Astrocyte of the cerebellum (primary cell): ENCODE data around the gene MYOG.

ENCODE experiments used
- DNase-seq: peaks from one replicate; pipeline ENCODE4 v3.0.0-alpha.2; 2011; ENCODE audit warnings: low read depth
- H3K4me3 ChIP-seq: 2 replicates; pipeline ENCODE4 v1.5.1; 2011; ENCODE audit warnings: mild to moderate bottlenecking, low read depth, low read length, moderate library complexity
- in situ Hi-C: cut with HindIII; loops from 2 replicates; pipeline ENCODE4 v1.10.0; 2017; ENCODE audit warnings: low sequenced_read_pairs
- TF ChIP-seq, protein P1 (sequence below): IDR thresholded peaks from 2 replicates; pipeline ENCODE4 v1.5.1; 2012; ENCODE audit warnings: low read length, low read depth, moderate library complexity, mild to moderate bottlenecking; ENCODE audit errors: missing control alignments

MYOG gene

DNA sequence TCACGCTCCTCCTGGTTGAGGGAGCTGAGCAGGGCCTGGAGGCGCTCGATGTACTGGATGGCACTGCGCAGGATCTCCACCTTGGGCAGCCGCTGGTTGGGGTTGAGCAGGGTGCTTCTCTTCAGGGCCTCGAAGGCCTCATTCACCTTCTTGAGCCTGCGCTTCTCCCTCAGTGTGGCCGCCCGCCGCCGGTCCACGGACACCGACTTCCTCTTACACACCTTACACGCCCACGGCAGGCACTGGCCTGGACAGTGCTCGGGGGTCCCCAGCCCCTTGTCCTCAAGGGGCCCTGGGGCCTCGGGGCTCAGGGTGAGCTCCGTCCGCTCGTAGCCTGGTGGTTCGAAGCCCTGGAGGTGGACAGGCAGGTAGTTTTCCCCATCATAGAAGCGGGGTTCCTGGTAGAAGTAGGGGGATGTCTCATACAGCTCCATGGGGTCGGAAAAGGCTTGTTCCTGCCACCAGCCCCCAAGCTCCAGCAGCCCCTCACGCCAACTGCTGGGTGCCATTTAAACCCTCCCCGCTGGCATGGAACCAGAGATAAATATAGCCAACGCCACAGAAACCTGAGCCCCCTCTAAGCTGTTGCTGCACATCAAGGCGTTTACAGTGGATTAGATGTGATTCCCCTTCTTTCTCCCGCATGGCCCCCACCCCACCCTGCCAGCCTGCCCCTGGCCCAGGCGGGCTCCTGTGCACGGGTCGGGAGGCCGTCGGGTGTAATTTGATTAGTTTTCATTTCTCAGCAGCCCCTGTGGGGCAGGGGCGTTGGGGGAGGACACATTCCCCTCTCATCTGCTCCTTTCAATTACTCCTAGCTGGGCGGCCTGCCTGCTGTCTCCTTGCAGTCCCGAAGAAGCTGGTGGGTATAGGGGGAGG is at the start of gene MYOG:
TSS of gene MYOG (minus strand) at position 485 of the 879 bp plus-strand sequence. CDS start at position 434, 51 bp downstream.
- in situ Hi-C loops: no loop called here
- TF ChIP-seq, protein P1, sequence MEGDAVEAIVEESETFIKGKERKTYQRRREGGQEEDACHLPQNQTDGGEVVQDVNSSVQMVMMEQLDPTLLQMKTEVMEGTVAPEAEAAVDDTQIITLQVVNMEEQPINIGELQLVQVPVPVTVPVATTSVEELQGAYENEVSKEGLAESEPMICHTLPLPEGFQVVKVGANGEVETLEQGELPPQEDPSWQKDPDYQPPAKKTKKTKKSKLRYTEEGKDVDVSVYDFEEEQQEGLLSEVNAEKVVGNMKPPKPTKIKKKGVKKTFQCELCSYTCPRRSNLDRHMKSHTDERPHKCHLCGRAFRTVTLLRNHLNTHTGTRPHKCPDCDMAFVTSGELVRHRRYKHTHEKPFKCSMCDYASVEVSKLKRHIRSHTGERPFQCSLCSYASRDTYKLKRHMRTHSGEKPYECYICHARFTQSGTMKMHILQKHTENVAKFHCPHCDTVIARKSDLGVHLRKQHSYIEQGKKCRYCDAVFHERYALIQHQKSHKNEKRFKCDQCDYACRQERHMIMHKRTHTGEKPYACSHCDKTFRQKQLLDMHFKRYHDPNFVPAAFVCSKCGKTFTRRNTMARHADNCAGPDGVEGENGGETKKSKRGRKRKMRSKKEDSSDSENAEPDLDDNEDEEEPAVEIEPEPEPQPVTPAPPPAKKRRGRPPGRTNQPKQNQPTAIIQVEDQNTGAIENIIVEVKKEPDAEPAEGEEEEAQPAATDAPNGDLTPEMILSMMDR: no peak
- H3K4me3 ChIP-seq: no peak within 1 kb of the TSS
- DNase-seq: no peak

- DNase-seq: no peak
Measured at GRCh38 chr1:203133970-203134725, 48.3 kb upstream of the MYOG start.

DNA sequence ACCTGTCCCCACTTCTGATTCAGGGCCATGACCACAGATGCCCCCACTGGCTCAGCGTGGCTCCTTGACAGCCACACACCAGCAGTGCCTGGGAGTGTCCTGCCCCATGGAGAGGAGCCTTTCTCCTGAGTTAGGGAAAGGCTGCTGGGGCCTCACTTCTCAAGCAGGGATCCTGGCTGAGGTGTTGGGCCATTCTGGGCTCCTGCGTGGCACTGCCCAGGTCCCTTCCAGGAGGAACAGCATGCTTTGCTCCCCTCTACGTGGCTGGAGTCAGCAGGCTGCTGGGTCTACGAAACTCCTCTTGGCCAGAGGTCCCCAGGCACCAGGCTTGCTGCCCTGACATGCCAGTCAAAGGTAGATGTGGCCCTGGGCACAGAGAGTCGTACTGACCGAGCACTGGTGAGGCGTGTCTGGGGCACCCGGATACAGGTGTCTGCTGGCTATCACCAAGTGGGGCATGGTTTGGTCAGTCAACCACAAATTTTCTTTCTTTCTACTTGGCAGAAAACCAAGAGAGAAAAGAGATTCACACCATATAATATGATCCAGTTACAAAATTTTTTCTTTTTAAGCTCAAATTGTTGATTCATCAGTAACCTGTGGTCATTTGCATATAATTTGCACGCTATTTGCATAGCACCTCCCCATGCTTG is 45.9 kb upstream of the MYOG start:
- in situ Hi-C loops: no loop called here
- TF ChIP-seq, protein P1: no peak
- DNase-seq: no peak
- no peak overlapping the region for H3K4me3 ChIP-seq

More at GRCh38 chr1:203133970-203134725, 48.3 kb upstream of the MYOG start:
- in situ Hi-C loops: no loop called here
- no peak overlapping the region for H3K4me3 ChIP-seq
- TF ChIP-seq, protein P1: no peak

DNA sequence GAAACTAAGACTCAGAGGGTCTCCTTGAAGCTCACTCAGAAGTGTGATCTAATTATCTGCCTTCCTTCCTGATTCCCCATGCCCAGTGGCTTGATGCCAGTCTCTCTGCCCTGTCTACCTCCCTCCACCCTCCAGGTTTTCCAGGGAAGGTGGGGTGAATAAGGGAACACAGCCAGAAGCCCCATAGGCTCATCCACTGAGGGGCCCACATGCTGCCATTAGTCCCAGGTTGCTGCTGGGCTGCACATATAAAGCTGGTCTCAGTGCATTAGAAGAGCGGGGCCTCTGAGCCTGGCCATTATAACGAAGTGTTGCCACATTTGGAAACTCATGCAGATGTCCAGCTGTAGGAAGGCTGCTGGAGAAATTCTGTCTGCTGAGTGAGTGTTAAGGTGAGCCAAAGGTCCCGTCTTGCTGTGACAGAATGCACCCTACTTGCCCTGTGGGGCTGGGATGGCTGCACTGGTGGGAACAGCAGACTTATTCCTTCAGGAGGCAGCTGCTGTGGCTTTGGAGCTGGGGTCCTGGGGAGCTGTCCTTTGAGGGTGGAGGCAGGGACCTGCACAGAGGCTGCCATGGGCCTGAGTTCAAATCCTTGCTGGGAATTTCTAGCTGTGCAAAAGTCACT is 44.7 kb upstream of the MYOG start:
- TF ChIP-seq, protein P1: no peak
- in situ Hi-C loops: no loop called here
- no peak overlapping the region for H3K4me3 ChIP-seq
- DNase-seq: no peak

DNA sequence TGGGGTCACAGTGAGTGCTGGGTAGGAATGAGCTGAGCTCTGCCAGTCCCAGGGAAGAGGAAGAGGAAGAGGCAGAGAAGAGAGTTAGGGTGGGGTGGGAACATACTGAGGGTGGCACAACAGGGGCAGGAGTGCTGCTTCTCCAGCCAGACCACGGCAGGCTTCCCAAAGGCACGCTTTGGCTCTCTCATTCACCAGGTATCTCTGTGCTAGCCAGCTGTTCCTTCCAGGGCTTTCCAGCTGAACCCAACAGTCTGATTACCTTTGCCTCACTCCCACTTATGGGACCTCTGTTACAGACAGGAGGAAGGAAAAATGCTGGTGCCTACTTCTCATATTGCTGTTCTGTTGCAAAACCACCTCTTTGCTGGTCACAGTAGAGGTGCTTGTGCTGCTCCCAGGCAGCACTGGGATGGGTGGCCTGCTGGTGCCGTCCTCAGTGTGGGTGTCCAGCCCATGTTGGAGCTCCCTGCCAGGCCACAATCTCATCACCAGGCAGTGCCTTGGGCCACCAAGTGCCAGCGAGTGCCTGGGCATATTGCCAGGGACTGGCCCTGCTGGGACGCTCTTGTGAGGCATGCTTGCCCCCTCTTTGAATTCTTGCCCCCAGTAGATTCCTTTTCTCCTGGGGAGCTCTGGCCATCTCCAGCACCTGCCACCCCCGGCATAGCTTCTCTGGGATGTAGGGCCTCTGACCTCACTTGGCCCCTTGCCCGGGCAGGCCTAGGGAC is 43.9 kb upstream of the MYOG start:
- DNase-seq: no peak
- TF ChIP-seq, protein P1: no peak
- no peak overlapping the region for H3K4me3 ChIP-seq
- in situ Hi-C loops: no loop called here
